ENCODE data around the gene INTS12.

GRCh38 chr4:105710012-105710600 lies 1.6 kb upstream of the INTS12 start:
- TF ChIP-seq CTCF (tag by site-specific recombination; IDR thresholded peaks at IDR 0.05) (no peak), PRDM10 (tag by site-specific recombination; IDR thresholded peaks at IDR 0.05) (no peak), REST (tag by site-specific recombination; IDR thresholded peaks at IDR 0.05) (no peak)

Data from HEK293 (cell line).